ENCODE measurements around the gene ITSN1.
"Not testable (repeated sequence)": the region's sequence is repeated elsewhere in the genome, so short reads cannot be mapped to it uniquely, and the experiment has no call there.

Gene ITSN1

DNA sequence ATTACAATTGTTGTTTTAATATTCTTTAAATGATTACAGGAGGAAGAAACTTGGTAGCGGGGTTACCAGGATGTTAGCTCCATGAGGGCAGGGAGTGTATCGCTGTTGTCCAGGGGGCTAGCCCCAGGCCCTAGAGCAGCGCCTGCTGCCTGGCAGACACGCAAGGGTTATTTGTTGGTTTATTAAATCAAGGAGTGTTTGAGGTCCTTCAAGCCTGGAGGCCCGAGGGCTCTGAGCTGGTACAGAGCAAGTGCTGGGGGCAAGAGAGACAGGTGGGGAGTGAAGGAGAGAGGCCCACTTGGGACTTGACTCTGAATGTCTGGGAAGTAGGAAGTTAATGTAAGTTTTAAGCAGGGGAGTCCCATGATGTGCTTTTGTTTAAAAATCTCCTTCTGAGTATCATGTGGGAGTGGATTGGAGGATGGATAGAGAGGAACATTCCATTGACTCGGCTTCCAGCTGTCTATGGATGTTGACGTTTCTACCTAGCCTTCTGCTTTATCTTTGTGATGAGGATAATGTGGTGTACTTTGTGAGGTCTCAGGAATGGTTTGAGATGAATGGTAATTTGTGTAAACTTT, 8.7 kb downstream of the ITSN1 start:
- DNase-seq (ENCODE audit: low read depth in 2 of 3, low spot score in 2 of 3), result no peak

DNA sequence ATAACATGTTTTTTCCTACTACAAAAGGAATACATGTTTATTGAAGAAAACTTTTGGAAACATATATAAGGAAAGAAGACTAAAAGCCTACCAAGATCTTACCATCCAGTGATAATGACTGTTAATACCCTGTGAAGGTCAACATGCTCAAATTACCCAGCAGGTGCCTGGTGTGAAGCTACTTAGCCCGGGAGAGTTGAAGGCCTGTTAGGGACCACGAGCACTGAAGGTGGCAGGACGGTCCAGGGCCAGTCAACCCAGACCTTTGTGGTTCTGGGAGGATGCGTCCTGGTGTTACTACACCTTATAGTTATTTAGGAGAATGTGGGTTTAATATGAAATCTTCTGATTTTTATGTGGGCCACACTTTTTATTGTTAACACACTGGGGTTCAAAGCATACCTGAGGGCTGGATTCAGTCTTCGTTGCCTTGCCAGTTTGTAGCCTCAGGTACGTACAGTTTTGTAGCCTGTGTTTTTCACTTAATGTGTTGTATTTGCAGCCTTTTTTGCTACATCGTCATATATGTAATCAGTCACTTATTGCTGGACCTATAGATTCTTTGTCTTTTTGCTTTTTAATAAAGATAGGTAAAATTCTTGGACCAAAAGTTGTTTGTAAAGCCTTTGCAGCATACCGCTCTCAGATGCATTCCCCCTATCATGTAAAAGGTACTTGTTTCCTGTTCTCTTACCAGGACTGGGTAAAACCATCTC, 9.8 kb downstream of the ITSN1 start:
- no peak for DNase-seq (ENCODE audit: low read depth in 2 of 3, low spot score in 2 of 3)

DNA sequence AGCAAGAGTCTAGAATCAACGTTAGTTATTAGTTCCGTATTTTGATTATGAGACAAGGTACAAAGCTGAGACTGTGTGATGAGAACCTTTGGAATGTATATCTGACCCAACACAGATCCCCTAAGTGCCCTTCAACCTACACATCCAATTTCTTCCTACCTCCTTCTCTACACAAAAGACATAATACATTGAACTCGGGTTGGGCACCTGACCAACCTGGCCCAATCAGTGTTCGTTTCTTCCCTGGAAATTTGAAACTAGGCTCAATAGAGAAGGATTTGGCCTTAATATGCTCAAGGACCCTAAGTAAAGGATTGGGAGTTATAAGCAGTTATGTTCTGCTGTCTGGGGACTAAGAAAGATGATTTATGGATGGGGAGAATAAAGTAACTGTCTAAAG, 12.1 kb downstream of the ITSN1 start:
- no peak for DNase-seq (ENCODE audit: low read depth in 2 of 3, low spot score in 2 of 3)

DNA sequence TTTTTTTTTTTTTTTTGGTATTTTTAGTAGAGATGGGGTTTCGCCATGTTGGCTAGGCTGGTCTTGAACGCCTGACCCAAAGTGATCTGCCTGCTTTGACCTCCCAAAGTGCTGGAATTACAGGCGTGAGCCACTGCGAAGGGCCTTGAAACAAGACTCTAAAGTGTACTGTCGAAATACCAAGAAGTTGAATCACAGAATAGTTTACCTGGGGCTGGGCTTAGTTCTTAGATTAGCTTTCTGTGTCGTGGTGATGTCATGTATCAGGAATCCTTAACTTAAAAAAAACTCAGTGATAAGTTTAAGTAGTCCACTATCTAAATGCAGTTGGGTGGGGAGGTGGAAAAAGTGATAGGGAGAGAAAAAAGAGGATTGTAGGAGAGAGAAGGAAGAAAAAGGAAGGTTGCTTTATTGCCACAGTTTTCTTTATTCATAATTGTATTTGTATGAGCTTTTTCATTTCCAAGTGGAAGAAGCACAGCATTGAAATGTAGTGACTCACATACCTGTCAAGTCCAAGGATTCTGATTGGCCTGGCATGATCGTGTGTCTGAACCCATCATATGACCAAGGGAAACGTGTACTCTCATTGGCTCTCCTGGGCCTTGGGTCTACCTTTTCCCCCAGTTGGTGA, 13.4 kb downstream of the ITSN1 start:
- no peak for DNase-seq (ENCODE audit: low read depth in 2 of 3, low spot score in 2 of 3)

- DNase-seq (ENCODE audit: low read depth in 2 of 3, low spot score in 2 of 3), result no peak
Observed at GRCh38 chr21:33657124-33657820, 15.0 kb downstream of the ITSN1 start.

- DNase-seq (ENCODE audit: low read depth in 2 of 3, low spot score in 2 of 3), result no peak
Observed at GRCh38 chr21:33658919-33659567, 16.7 kb downstream of the ITSN1 start.

DNA sequence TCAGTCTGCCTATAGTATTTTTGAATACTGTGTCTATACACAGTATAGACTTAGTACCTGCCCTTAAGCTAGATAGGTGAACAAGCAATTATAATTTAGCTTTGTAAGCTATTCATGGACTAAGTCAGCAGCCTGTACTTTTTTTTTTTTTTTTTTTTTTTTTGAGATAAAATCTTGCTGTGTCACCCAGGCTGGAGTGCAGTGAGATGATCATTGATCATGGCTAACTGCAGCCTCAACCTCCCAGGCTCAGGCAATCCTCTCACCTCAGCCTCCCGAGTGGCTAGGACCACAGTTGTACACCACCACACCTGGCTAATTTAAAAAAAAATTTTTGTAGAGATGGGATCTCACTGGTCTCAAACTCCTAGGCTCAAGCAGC, 17.3 kb downstream of the ITSN1 start:
- no peak for DNase-seq (ENCODE audit: low read depth in 2 of 3, low spot score in 2 of 3)

- DNase-seq (ENCODE audit: low read depth in 2 of 3, low spot score in 2 of 3), result no peak
Observed at GRCh38 chr21:33660406-33660805, 18.1 kb downstream of the ITSN1 start.

DNA sequence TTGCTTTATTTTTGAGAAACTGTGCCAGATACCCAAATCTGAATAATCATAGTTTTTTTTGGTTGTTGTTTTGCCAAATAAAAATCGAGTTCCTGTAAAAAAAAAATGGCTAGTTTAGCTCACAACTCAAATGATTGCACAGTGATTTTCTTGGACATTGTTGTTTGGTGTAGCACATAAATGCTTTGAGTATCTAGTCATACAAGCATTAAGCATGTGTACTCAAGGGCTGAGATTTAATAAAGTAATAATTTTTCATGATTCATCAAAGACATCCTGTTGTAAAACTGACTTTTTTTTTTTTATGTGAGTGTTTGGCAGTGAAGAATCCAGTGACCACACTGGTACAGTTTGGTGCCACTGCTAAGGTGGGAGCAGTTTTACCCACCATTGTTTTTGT, 18.8 kb downstream of the ITSN1 start:
- no peak for DNase-seq (ENCODE audit: low read depth in 2 of 3, low spot score in 2 of 3)

- DNase-seq (ENCODE audit: low read depth in 2 of 3, low spot score in 2 of 3), result no peak
Observed at GRCh38 chr21:33662046-33662445, 19.7 kb downstream of the ITSN1 start.

- DNase-seq (ENCODE audit: low read depth in 2 of 3, low spot score in 2 of 3), result no peak
Observed at GRCh38 chr21:33663241-33663640, 20.9 kb downstream of the ITSN1 start.

DNA sequence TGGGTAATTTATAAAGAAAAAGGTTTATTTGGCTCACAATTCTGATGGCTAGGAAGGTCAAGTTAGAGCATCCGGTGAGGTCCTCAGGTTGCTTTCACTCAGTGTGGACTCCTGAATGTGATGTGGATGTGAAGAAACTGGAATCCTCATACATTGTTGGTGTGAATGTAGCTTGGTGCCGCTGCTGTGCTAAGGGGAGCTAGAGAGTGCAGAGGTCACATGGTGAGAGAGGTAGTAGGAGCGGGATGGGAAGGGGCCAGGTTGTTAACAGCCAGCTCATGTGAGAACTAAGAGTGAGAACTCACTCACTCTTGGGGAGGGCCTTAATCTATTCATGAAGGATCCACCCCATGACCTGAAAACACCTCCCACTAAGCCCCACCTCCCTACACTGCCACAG, 21.8 kb downstream of the ITSN1 start:
- no peak for DNase-seq (ENCODE audit: low read depth in 2 of 3, low spot score in 2 of 3)

GRCh38 chr21:33666153-33666552, 23.9 kb downstream of the ITSN1 start:
- DNase-seq (ENCODE audit: low read depth in 2 of 3, low spot score in 2 of 3), result no peak

GRCh38 chr21:33667636-33668035, 25.3 kb downstream of the ITSN1 start:
- DNase-seq (ENCODE audit: low read depth in 2 of 3, low spot score in 2 of 3), result no peak

DNA sequence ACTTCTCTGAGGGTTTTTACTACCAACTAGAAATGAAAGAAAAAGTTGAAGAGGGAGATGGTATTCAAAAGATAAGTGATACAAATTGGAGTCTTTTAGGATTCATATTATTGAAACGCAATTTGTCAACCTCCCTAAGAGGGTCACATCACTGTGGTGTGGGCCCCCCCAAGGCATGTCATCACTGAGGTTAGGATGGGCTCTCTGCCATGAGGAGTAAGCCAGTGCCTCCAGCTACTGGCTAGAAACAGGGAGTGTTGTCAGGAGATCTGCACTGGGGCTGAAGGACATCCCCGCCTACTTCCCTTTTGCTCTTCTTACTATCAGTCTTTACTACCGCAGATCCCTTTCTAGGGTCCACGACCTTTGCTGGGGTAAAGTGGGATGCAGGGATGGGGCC, 25.9 kb downstream of the ITSN1 start:
- DNase-seq (ENCODE audit: low read depth in 2 of 3, low spot score in 2 of 3), result no peak

DNA sequence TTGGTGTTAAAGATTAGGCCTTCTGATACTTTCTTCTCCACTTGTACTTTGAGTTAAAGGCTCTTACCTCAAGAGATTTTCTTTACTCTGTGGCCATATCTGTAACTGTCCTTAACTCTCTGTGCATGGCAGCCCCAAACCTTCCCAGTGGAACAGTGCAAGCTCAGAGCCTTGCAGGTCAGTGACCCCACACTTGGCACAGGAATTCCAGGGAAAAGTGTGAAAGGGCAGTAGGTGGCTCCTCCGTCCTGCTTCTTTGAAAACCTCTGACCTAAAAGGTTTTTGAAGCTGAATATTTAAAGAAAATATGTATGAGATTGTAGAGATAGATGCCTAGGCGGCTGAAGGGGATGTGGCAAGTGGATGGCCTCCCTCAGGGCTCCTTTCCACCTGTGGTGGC, 26.3 kb downstream of the ITSN1 start:
- DNase-seq (ENCODE audit: low read depth in 2 of 3, low spot score in 2 of 3), result no peak

DNA sequence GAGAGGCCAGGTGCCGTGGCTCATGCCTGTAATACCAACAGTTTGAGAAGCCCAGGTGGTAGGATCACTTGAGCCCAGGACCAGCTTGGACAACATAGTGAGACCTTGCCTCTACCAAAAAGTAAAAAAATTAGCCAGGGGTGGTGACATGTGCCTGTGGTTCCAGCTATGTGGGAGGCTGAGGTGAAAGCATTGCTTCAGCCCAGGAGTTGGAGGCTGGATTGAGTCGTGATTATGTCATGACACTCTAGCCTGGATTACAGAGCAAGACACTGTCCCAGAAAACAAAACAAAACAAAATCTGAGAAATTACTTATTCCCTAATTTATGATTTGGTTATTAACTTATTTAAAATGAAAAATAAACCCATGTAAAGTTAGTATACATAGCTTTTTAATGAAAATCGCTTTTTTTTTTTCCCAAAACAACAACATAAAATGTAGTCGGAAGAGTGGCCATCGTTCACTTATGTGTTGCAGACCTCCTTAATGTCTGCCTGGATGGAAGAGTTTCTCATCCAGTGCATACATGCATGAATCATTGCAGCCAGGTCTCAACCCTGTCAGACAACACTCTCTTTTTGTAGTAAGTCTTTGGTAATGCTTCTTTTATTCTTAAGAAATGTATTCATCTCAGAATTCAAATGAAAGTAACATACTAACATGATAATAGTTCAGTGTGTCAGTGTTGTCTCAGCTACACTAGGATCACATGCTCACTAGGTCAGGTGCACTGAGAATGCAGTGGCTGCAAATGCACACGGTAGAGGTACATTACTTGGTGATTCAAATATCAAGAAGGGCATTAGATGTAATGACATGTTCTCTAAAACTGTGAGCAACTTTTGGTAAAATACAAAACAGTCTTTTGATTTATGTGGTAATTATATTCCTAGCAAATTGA, 28.0 kb downstream of the ITSN1 start:
- no peak for DNase-seq (ENCODE audit: low read depth in 2 of 3, low spot score in 2 of 3)

DNA sequence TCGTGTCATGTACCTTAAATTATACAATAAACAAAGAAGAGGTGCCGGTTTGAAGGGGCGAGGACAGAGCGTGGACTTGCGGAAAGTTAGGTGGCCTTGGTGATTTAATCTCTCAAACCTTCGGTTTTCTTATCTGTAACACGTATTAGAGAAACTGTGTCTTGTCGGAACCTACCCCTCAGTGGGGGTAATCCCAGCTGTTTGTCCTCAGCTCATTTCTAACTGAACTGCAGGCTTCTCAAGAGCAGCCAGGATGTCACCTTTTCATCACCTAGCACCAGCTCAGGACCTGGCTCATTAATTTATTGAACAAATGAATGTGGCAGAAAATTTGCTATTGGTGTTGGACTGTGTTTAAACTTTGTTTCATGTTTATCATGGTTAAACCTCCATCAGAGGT, 31.2 kb downstream of the ITSN1 start:
- no peak for DNase-seq (ENCODE audit: low read depth in 2 of 3, low spot score in 2 of 3)

- no peak for DNase-seq (ENCODE audit: low read depth in 2 of 3, low spot score in 2 of 3)
Observed at GRCh38 chr21:33674226-33674625, 31.9 kb downstream of the ITSN1 start.

DNA sequence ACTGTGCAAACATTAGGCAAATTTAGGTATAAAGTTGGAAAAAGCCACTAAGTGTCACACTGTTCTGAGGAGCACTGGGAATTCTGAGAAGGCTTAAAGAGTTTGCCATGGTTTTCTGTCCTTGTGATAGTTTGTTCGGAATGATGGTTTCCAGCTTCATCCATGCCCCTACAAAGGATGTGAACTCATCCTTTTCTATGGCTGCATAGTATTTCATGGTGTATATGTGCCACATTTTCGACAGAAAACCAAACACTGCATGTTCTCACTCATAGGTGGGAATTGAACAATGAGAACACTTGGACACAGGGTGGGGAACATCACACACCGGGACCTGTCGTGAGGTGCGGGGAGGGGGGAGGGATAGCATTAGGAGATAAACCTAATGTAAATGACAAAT, 34.4 kb downstream of the ITSN1 start:
- DNase-seq (ENCODE audit: low read depth in 2 of 3, low spot score in 2 of 3), result not testable (repeated sequence)

GRCh38 chr21:33677450-33677849, 35.1 kb downstream of the ITSN1 start:
- DNase-seq (ENCODE audit: low read depth in 2 of 3, low spot score in 2 of 3), result no peak

Measured in activated CD8-positive, alpha-beta memory T cell treated with anti-CD3 and anti-CD28 coated beads for 48 hours (primary cell).